Loucy (cell line): ENCODE results near the gene NXPH2.

Experiments
- H2AFZ ChIP-seq: fragments of 200-600 bp; sonication (generic); 2 replicates; pipeline ENCODE4 v1.6.0; 2016; ENCODE audit warnings: antibody characterized with exemption, mild to moderate bottlenecking, low read length, moderate library complexity
- H3F3A ChIP-seq: fragments of 200-600 bp; 2 replicates; pipeline ENCODE4 v1.6.0; 2016; ENCODE audit warnings: antibody characterized with exemption, low read depth, mild to moderate bottlenecking
- H3K27me3 ChIP-seq: fragments of 200-600 bp; sonication (generic); 2 replicates; pipeline ENCODE4 v1.6.1; 2014; ENCODE audit warnings: low read length, mild to moderate bottlenecking; ENCODE audit not compliant: insufficient read depth, poor library complexity, severe bottlenecking
- H3K36me3 ChIP-seq: fragments of 200-600 bp; sonication (generic); 2 replicates; pipeline ENCODE4 v1.6.1; 2016; ENCODE audit warnings: low read length; ENCODE audit not compliant: insufficient read depth
- H3K4me1 ChIP-seq: fragments of 200-600 bp; sonication (generic); 2 replicates; pipeline ENCODE4 v1.5.1; 2014; ENCODE audit warnings: low read length, mild to moderate bottlenecking; ENCODE audit not compliant: insufficient read depth, poor library complexity, severe bottlenecking
- H3K4me2 ChIP-seq: fragments of 200-600 bp; sonication (generic); 2 replicates; pipeline ENCODE4 v1.6.0; 2014; ENCODE audit warnings: antibody characterized with exemption, low read length, low read depth, mild to moderate bottlenecking; ENCODE audit not compliant: poor library complexity, severe bottlenecking
- H3K4me3 ChIP-seq: fragments of 200-600 bp; sonication (generic); 2 replicates; pipeline ENCODE4 v1.5.1; 2014; ENCODE audit warnings: low read length, mild to moderate bottlenecking, mixed read lengths; ENCODE audit not compliant: poor library complexity, severe bottlenecking
- H3K79me2 ChIP-seq: fragments of 200-600 bp; sonication (generic); 2 replicates; pipeline ENCODE4 v1.6.1; 2014; ENCODE audit warnings: low read length; ENCODE audit not compliant: insufficient read depth
- H3K9ac ChIP-seq: fragments of 200-600 bp; sonication (generic); 2 replicates; pipeline ENCODE4 v1.6.0; 2014; ENCODE audit warnings: mild to moderate bottlenecking, low read depth, low read length, moderate library complexity; ENCODE audit not compliant: poor library complexity, severe bottlenecking
- H3K9me2 ChIP-seq: fragments of 200-600 bp; sonication (generic); replicated peaks from 2 replicates; pipeline ENCODE4 v1.6.1; 2016; ENCODE audit warnings: low read depth, low read length, mixed read lengths
- H3K9me3 ChIP-seq: fragments of 200-600 bp; sonication (generic); 2 replicates; pipeline ENCODE4 v1.6.1; 2014; ENCODE audit warnings: mild to moderate bottlenecking, antibody characterized with exemption, low read length, low read depth; ENCODE audit not compliant: insufficient read depth
- H4K20me1 ChIP-seq: fragments of 200-600 bp; sonication (generic); 2 replicates; pipeline ENCODE4 v1.6.0; 2014; ENCODE audit warnings: antibody characterized with exemption, low read length, mild to moderate bottlenecking; ENCODE audit not compliant: insufficient read depth, poor library complexity, severe bottlenecking
- EZH2phosphoT487 ChIP-seq: fragments of 200-600 bp; IDR thresholded peaks from 2 replicates; pipeline ENCODE4 v1.6.1; 2018; ENCODE audit warnings: antibody characterized with exemption, mild to moderate bottlenecking, moderate library complexity, borderline replicate concordance
- TF ChIP-seq, protein P1 (sequence below): fragments of 200-600 bp; sonication (generic); conservative IDR thresholded peaks from 2 replicates; pipeline ENCODE4 v1.5.1; 2014; ENCODE audit warnings: mild to moderate bottlenecking, antibody characterized with exemption, low read length

NXPH2 gene

DNA sequence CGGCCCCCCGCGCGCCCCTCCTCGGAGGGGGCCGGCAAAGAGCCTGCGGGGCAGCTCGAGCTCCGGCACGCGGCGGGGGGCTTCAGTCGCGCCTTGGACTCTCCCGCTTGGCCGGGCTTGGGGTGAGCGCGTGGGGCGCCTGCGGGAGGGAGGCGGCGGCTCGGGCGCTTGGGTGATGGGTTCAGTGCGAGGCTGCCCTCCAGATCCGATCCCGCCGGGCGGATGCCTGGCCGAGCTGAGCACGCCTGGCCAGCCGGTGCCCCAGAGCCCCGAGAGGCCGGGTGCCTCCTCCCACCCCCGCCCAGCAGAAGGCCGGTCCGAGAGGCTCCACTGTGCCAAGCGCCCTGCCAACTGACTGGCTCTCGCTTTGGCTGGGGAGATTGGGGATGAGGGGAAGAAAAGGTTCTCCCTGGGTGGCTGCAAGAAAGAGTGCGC is 273 bp upstream of the NXPH2 start:
- H3K9me3 ChIP-seq = no peaks in the 10 kb centered on the region
- no peaks in the 10 kb centered on the region for H3F3A ChIP-seq
- H2AFZ ChIP-seq = no peak overlapping the region
- no peaks in the 10 kb centered on the region for H3K79me2 ChIP-seq
- no peaks in the 10 kb centered on the region for H3K9me2 ChIP-seq
- H3K36me3 ChIP-seq = no peaks in the 10 kb centered on the region
- no peaks in the 10 kb centered on the region for H3K4me1 ChIP-seq
- H3K9ac ChIP-seq = no peak overlapping the region
- no peak overlapping the region for H3K4me3 ChIP-seq
- no peaks in the 10 kb centered on the region for H4K20me1 ChIP-seq
- TF ChIP-seq, protein P1, sequence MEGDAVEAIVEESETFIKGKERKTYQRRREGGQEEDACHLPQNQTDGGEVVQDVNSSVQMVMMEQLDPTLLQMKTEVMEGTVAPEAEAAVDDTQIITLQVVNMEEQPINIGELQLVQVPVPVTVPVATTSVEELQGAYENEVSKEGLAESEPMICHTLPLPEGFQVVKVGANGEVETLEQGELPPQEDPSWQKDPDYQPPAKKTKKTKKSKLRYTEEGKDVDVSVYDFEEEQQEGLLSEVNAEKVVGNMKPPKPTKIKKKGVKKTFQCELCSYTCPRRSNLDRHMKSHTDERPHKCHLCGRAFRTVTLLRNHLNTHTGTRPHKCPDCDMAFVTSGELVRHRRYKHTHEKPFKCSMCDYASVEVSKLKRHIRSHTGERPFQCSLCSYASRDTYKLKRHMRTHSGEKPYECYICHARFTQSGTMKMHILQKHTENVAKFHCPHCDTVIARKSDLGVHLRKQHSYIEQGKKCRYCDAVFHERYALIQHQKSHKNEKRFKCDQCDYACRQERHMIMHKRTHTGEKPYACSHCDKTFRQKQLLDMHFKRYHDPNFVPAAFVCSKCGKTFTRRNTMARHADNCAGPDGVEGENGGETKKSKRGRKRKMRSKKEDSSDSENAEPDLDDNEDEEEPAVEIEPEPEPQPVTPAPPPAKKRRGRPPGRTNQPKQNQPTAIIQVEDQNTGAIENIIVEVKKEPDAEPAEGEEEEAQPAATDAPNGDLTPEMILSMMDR = no peak
- no peak for TF ChIP-seq EZH2phosphoT487
- H3K27me3 ChIP-seq = no peaks in the 10 kb centered on the region
- H3K4me2 ChIP-seq = no peak overlapping the region

DNA sequence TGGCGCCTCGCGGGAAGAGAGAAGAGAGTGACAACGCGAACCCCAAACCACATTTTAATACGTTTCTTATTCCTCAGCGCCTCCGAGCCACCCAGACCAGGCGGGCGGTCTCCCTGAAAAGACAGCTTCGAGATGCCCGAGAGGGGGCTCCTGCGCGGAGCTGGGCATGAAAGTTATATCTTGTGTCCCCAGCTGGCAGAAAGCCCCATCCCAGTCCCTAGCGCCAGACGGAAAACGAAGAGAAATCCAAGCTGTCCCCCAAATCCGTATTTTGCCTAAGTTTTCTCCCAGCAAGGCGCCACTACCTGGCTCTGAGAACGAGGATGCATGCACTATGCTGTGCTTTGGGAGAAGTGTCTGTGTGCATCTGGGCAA is 797 bp downstream of the NXPH2 start:
- no peaks in the 10 kb centered on the region for H3K4me1 ChIP-seq
- no peaks in the 10 kb centered on the region for H4K20me1 ChIP-seq
- H3K79me2 ChIP-seq = no peaks in the 10 kb centered on the region
- no peaks in the 10 kb centered on the region for H3K9me3 ChIP-seq
- no peak overlapping the region for H3K4me2 ChIP-seq
- no peak for TF ChIP-seq EZH2phosphoT487
- TF ChIP-seq, protein P1 = no peak
- H3K9me2 ChIP-seq = no peaks in the 10 kb centered on the region
- H2AFZ ChIP-seq = no peak overlapping the region
- no peaks in the 10 kb centered on the region for H3K27me3 ChIP-seq
- no peaks in the 10 kb centered on the region for H3F3A ChIP-seq
- no peak overlapping the region for H3K9ac ChIP-seq
- H3K4me3 ChIP-seq = no peak overlapping the region
- H3K36me3 ChIP-seq = no peaks in the 10 kb centered on the region

DNA sequence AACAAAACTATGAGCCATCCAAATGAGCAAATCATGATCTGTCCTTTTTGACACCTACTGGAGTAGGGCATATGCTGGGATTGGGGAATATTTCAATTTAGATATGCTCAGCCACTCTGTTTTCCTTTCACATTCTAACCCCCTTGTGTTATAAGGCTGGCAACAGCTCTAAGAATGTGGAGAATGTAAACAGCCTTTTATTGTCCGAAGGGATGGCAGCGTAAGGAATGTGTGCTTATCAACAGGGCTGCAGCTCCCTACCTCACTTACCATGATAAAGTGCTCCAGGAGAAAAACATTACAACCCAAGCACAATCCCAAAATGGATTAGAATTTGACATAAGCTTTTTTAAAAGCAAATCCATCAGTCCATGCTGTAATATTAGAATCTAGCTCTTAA is 2.2 kb downstream of the NXPH2 start:
- no peaks in the 10 kb centered on the region for H3F3A ChIP-seq
- no peaks in the 10 kb centered on the region for H3K79me2 ChIP-seq
- no peak for TF ChIP-seq EZH2phosphoT487
- TF ChIP-seq, protein P1 = no peak
- H3K36me3 ChIP-seq = no peaks in the 10 kb centered on the region
- no peaks in the 10 kb centered on the region for H3K4me1 ChIP-seq
- no peak overlapping the region for H3K4me2 ChIP-seq
- H3K9me2 ChIP-seq = no peaks in the 10 kb centered on the region
- H4K20me1 ChIP-seq = no peaks in the 10 kb centered on the region
- H3K4me3 ChIP-seq = no peak overlapping the region
- H2AFZ ChIP-seq = no peak overlapping the region
- H3K9ac ChIP-seq = no peak overlapping the region
- H3K9me3 ChIP-seq = no peaks in the 10 kb centered on the region
- no peaks in the 10 kb centered on the region for H3K27me3 ChIP-seq
